ENCODE measurements around the gene FDX1. TPM values are rescaled to one million over a fixed set of nuclear protein-coding genes. Genes with fewer than 3 reads are reported as not detected.

Gene FDX1
- total and polyA plus RNA-seq, 2 experiments from 2014 or later: 42.5 to 45.4 TPM

- peak overlapping the region; percentile 44 for H3K4me2 ChIP-seq
- no peaks in the 10 kb centered on the region for H3K36me3 ChIP-seq (replicated peaks; ENCODE audit: insufficient read depth, low read depth)
- no peaks in the 10 kb centered on the region for H3K9me3 ChIP-seq (ENCODE audit: low read depth)
- TF ChIP-seq CTCF (IDR thresholded peaks at IDR 0.05; ENCODE audit: poor library complexity) (no peak), EZH2phosphoT487 (IDR thresholded peaks at IDR 0.05; ENCODE audit: low read depth, severe bottlenecking, unreplicated experiment) (no peak), EZH2 (IDR thresholded peaks at IDR 0.05; ENCODE audit: borderline replicate concordance) (no peak)
- no peaks in the 10 kb centered on the region for H3K79me2 ChIP-seq
- H3K4me3 ChIP-seq: no peak overlapping the region
- no peak for DNase-seq (ENCODE audit: low spot score)
- peak overlapping the region; percentile 78 for H3K27ac ChIP-seq
- 67% methylated on average over 13 of the region's 13 CpGs for WGBS (ENCODE audit: low lambda C conversion rate, missing lambda C conversion rate)
- H3K27me3 ChIP-seq: no peaks in the 10 kb centered on the region
- no peaks in the 10 kb centered on the region for H3K9me2 ChIP-seq (replicated peaks; ENCODE audit: insufficient read depth)
- H3K4me1 ChIP-seq (ENCODE audit: insufficient read depth): peaks cover 12% of the 10 kb centered on the region
- no peak overlapping the region for H2AFZ ChIP-seq
- no peaks in the 10 kb centered on the region for H4K20me1 ChIP-seq (ENCODE audit: insufficient read depth, poor library complexity, severe bottlenecking)
Observed at GRCh38 chr11:110513846-110514437, 84.2 kb downstream of the FDX1 start.

Other genes starting within 250 kb of the FDX1 start
- gene RDX, start 133.3 kb upstream of the FDX1 start, total RNA-seq: 102 and 106 TPM in 2 replicates
- 128 and 143 TPM in 2 replicates for gene RDX, start 133.3 kb upstream of the FDX1 start, polyA plus RNA-seq

All from hepatocyte (in vitro differentiated cells).